Fibroblast of skin of left quadriceps (primary cell): ENCODE data around the gene LCTL.
"Not testable (repeated sequence)": the region's sequence is repeated elsewhere in the genome, so short reads cannot be mapped to it uniquely, and the experiment has no call there.

Source experiments
- DNase-seq, 2 experiments: peaks; one replicate each; pipeline ENCODE4 v3.0.0-alpha.2; 2013; ENCODE audit warnings: low read depth in 2 of 2

LCTL gene

GRCh38 chr15:66503041-66503648 lies 62.7 kb downstream of the LCTL start:
- not testable (repeated sequence) for DNase-seq

- DNase-seq: no peak
Measured at GRCh38 chr15:66502491-66502890, 63.3 kb downstream of the LCTL start.

DNA sequence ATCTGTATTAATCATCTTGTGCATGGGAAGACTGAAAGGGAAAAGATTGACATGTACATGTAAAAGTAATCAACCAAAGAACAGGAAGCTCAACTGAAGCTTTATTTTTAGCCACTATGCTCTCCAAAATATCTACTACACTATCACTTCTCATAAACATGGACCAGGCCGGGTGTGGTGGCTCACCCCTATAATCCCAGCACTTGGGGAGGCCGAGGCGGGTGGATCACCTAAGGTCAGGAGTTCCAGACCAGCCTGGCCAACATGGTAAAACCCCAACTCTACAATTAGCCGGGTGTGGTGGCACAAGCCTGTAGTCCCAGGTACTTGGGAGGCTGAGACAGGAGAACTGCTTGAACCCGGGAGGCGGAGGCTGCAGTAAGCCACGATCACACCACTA lies 65.5 kb downstream of the LCTL start:
- DNase-seq: not testable (repeated sequence)

- peak; percentile 19 to 40 for DNase-seq
Measured at GRCh38 chr15:66498501-66499386, 67.1 kb downstream of the LCTL start.
